ENCODE data around the gene CDIP1. TPM values are rescaled to one million over a fixed set of nuclear protein-coding genes. Genes with fewer than 3 reads are reported as not detected.
A peak's percentile ranks its signal among the peaks of the same experiment; 100 is the strongest.

CDIP1 gene
- total and polyA plus RNA-seq, 9 of the 15 experiments (the other 6 are each of a cell fraction or from before 2014, with no cell fraction given) = 0.29 TPM; not detected in 8

GRCh38 chr16:4552541-4552940 lies 14.0 kb upstream of the CDIP1 start:
- no peak overlapping the region for H3K27ac ChIP-seq (ENCODE audit: extremely low read depth, low read depth, low read length)
- intact Hi-C loops (cut with micrococcal nuclease) (no loop called here), in situ Hi-C loops (cut with MboI) (no loop called here)
- H2AFZ ChIP-seq (ENCODE audit: low read depth, low read length) = no peak overlapping the region
- no peak overlapping the region for H3K9ac ChIP-seq (ENCODE audit: insufficient read depth in 1 of 2, low read depth in 2 of 2, low read length in 2 of 2)
- ChIA-PET CTCF (ENCODE audit: low intra/inter-chr PET ratio) (no interaction called here), POLR2A (interaction anchor here (1.1 to 1.2 kb wide), 2 partner anchors 8 to 41 kb away, joined by 3 read pairs; no protein-coding TSS in a partner anchor)
- no peaks in the 10 kb centered on the region for H3K9me3 ChIP-seq (replicated peaks; ENCODE audit: control insufficient read depth, insufficient read depth, low read depth, low read length)
- BruUV-seq (replicated peaks) = no TSS peak
- no peaks in the 10 kb centered on the region for H3K79me2 ChIP-seq (ENCODE audit: control insufficient read depth, insufficient read depth, low read length)
- ATAC-seq (no peak), FAIRE-seq (no peak), DNase-seq (ENCODE audit: extremely low read depth in 1 of 4, low spot score in 3 of 4) (no peak)
- peaks cover 33 to 63% of the 10 kb centered on the region in 2 experiments for H3K27me3 ChIP-seq (ENCODE audit: control insufficient read depth in 2 of 2, insufficient read depth in 2 of 2, low read length in 2 of 2)
- H3K4me2 ChIP-seq (ENCODE audit: insufficient read depth, low read length) = no peak overlapping the region
- H3K36me3 ChIP-seq (ENCODE audit: control insufficient read depth, insufficient read depth, low read length) = no peaks in the 10 kb centered on the region
- no peak for TF ChIP-seq OTX1 (CRISPR knock-in tag; IDR thresholded peaks at IDR 0.05)
- no peak for TF ChIP-seq KLF13 (tag; IDR thresholded peaks at IDR 0.05; ENCODE audit: borderline replicate concordance, low read depth)
- no peak for TF ChIP-seq ZFPM2 (CRISPR knock-in tag; IDR thresholded peaks at IDR 0.05)
- no peak overlapping the region for H3K4me3 ChIP-seq
- H3K4me1 ChIP-seq (replicated peaks in 1 of 2; ENCODE audit: control insufficient read depth in 2 of 2, insufficient read depth in 2 of 2, low read length in 2 of 2) = peaks cover 0 to 3% of the 10 kb centered on the region in 2 experiments; a peak in 2 of 5 replicates
- H3K9me1 ChIP-seq (ENCODE audit: control insufficient read depth, insufficient read depth, low read length) = peaks cover 2% of the 10 kb centered on the region
- no peaks in the 10 kb centered on the region for H4K20me1 ChIP-seq (replicated peaks; ENCODE audit: control insufficient read depth, insufficient read depth, low read length)
- 2% methylated on average over 3 of the region's 3 CpGs for WGBS (ENCODE audit: insufficient coverage, low coverage, missing lambda C conversion rate)

- Histone ChIP-seq H3K9me1 (ENCODE audit: control insufficient read depth, insufficient read depth, low read length) (peaks cover 2% of the 10 kb centered on the region), H3K4me1 (replicated peaks in 1 of 2; ENCODE audit: control insufficient read depth in 2 of 2, insufficient read depth in 2 of 2, low read length in 2 of 2) (no peaks in the 10 kb centered on the region; a peak in 1 of 5 replicates), H3K9ac (ENCODE audit: insufficient read depth in 1 of 2, low read depth in 2 of 2, low read length in 2 of 2) (no peak overlapping the region), H3K27me3 (ENCODE audit: control insufficient read depth in 2 of 2, insufficient read depth in 2 of 2, low read length in 2 of 2) (peaks cover 32 to 61% of the 10 kb centered on the region in 2 experiments), H3K27ac (ENCODE audit: extremely low read depth, low read depth, low read length) (no peak overlapping the region), H4K20me1 (replicated peaks; ENCODE audit: control insufficient read depth, insufficient read depth, low read length) (no peaks in the 10 kb centered on the region), H3K4me2 (ENCODE audit: insufficient read depth, low read length) (no peak overlapping the region), H2AFZ (ENCODE audit: low read depth, low read length) (no peak overlapping the region), H3K9me3 (replicated peaks; ENCODE audit: control insufficient read depth, insufficient read depth, low read depth, low read length) (no peaks in the 10 kb centered on the region), H3K79me2 (ENCODE audit: control insufficient read depth, insufficient read depth, low read length) (no peaks in the 10 kb centered on the region), H3K4me3 (no peak overlapping the region), H3K36me3 (ENCODE audit: control insufficient read depth, insufficient read depth, low read length) (no peaks in the 10 kb centered on the region)
- intact Hi-C loops (cut with micrococcal nuclease) = no loop called here
- no peak for ATAC-seq
- FAIRE-seq = no peak
- BruUV-seq (replicated peaks) = no TSS peak
- ChIA-PET CTCF (ENCODE audit: low intra/inter-chr PET ratio) (interaction anchor here (0.5 kb wide), 1 partner anchor 44 kb away, joined by 3 read pairs; no protein-coding TSS in a partner anchor), POLR2A (interaction anchor here (1.2 kb wide), 1 partner anchor 11 kb away, joined by 3 read pairs; no protein-coding TSS in a partner anchor)
- DNase-seq (ENCODE audit: extremely low read depth in 1 of 4, low spot score in 3 of 4) = peak in 1 of 4 experiments; percentile 3
- WGBS (ENCODE audit: insufficient coverage, low coverage, missing lambda C conversion rate) = 3% methylated on average over 4 of the region's 4 CpGs
- in situ Hi-C loops (cut with MboI) = no loop called here
- no peak for TF ChIP-seq HNRNPUL1 (IDR thresholded peaks at IDR 0.05; ENCODE audit: low read length)
- no peak for TF ChIP-seq SNIP1 (IDR thresholded peaks at IDR 0.05; ENCODE audit: low read depth)
- no peak for TF ChIP-seq CREB3L1 (IDR thresholded peaks at IDR 0.05; ENCODE audit: borderline replicate concordance, low read depth)
- TF ChIP-seq TCF15 (CRISPR knock-in tag; IDR thresholded peaks at IDR 0.05) = no peak
- TF ChIP-seq ZNF717 (CRISPR knock-in tag; IDR thresholded peaks at IDR 0.05) = no peak
- TF ChIP-seq EZH2 (IDR thresholded peaks at IDR 0.05; ENCODE audit: borderline replicate concordance, low read depth, low read length) = no peak
- no peak for TF ChIP-seq PTRF (tag; IDR thresholded peaks at IDR 0.05)
- no peak for TF ChIP-seq POU5F1 (IDR thresholded peaks at IDR 0.05; ENCODE audit: borderline replicate concordance, low read depth, low read length, partially characterized antibody)
- no peak for TF ChIP-seq RBM17 (IDR thresholded peaks at IDR 0.05; ENCODE audit: borderline replicate concordance, low read depth, low read length)
- no peak for TF ChIP-seq POLR2B (IDR thresholded peaks at IDR 0.05; ENCODE audit: low read depth, partially characterized antibody)
- TF ChIP-seq IRF2 (CRISPR knock-in tag; IDR thresholded peaks at IDR 0.05) = no peak
- TF ChIP-seq CBX8 (IDR thresholded peaks at IDR 0.05; ENCODE audit: borderline replicate concordance, extremely low read depth, low read depth, low read length, poor library complexity, severe bottlenecking) = no peak
Observed at GRCh38 chr16:4550591-4550990, 12.0 kb upstream of the CDIP1 start.
